LNCaP clone FGC (cell line): Measurements from ENCODE around the gene CYP24A1.

Experiments used
- DNase-seq: peaks from one replicate; pipeline ENCODE4 v3.0.0-alpha.2; 2011; ENCODE audit warnings: low read depth
- H3K4me3 ChIP-seq: 2 replicates; pipeline ENCODE4 v1.5.1; 2011; ENCODE audit warnings: mild to moderate bottlenecking, low read depth, low read length, control low read depth
- TF ChIP-seq, protein P1 (sequence below): IDR thresholded peaks from 2 replicates; pipeline ENCODE4 v1.5.1; 2012; ENCODE audit warnings: mild to moderate bottlenecking; ENCODE audit not compliant: control insufficient read depth, insufficient read depth; ENCODE audit errors: extremely low read depth

The CYP24A1 gene

DNA sequence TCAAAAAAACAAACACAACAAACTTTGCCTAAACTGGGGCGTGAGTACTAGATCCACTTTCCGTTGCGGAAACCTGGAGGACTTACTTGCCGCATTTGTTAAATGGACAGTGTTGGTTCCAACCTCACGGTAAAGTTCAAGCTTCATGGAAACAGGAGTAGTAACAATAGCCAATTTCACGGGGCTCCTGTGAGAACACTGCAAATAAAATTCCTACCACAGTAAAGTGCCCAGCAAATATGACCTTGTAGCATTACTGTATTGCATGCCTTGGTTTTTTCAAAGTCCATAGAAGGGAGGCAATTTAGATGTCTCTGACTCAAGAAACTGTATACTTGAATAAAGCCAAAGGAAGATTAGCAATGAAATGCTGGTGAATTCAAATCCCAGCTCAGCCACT lies 3.6 kb upstream of the CYP24A1 start:
- no peak overlapping the region for H3K4me3 ChIP-seq
- TF ChIP-seq, protein P1, sequence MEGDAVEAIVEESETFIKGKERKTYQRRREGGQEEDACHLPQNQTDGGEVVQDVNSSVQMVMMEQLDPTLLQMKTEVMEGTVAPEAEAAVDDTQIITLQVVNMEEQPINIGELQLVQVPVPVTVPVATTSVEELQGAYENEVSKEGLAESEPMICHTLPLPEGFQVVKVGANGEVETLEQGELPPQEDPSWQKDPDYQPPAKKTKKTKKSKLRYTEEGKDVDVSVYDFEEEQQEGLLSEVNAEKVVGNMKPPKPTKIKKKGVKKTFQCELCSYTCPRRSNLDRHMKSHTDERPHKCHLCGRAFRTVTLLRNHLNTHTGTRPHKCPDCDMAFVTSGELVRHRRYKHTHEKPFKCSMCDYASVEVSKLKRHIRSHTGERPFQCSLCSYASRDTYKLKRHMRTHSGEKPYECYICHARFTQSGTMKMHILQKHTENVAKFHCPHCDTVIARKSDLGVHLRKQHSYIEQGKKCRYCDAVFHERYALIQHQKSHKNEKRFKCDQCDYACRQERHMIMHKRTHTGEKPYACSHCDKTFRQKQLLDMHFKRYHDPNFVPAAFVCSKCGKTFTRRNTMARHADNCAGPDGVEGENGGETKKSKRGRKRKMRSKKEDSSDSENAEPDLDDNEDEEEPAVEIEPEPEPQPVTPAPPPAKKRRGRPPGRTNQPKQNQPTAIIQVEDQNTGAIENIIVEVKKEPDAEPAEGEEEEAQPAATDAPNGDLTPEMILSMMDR: no peak
- DNase-seq: no peak

DNA sequence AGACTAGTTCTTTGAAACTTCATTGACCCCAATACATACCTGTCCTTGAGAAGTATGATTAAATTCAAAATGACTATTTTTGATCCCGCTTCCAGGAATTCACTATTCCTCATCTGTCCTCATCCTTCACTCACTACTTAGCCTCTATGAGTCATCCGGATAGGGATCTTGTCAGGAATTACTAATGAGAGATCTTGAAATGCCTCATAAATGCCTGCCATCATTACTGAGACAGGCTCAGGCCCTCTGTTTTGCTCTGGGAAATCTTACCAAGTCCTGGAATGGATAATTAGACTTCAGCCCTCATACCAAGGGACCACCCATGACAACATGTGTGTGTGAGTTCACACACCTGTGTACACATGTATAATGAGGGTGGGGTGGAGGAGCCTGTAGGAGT lies 2.8 kb upstream of the CYP24A1 start:
- DNase-seq: no peak
- TF ChIP-seq, protein P1: no peak
- H3K4me3 ChIP-seq: no peak overlapping the region

DNA sequence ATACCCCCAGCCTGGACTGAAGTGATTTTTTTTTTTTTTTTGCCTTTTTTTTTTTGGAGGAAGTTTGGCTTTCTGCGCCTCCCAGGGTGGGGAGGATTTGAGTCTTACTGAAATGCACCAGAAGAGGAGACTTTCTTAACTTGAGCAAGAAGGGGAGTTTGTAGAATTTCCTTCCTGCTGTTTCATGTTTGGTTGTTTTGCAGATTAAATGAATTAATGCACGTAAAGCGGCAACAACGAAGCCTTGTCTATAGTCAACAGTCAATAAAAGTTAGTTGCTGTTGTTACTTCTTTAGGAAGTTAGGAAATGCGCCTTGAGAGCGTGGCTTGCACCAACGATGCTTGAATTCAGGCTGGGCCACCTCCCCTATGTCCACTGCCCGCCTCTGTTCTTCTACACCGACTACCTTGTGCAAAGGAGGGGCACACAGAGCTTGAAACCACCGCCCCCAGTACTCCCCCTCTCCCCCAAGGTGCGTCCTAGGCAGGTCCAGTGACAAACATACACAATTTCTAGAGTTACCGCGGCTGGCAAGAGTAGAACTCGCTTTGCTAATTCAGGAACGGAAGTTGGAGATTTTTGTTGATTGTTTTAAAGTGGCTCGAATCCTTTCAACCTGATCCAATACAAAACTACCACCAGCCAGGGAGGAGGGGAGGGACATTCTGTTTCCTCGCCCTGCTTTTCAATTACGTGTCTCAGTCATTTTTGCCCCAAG lies 830 bp upstream of the CYP24A1 start:
- H3K4me3 ChIP-seq: no peak overlapping the region
- TF ChIP-seq, protein P1: no peak
- DNase-seq: no peak

DNA sequence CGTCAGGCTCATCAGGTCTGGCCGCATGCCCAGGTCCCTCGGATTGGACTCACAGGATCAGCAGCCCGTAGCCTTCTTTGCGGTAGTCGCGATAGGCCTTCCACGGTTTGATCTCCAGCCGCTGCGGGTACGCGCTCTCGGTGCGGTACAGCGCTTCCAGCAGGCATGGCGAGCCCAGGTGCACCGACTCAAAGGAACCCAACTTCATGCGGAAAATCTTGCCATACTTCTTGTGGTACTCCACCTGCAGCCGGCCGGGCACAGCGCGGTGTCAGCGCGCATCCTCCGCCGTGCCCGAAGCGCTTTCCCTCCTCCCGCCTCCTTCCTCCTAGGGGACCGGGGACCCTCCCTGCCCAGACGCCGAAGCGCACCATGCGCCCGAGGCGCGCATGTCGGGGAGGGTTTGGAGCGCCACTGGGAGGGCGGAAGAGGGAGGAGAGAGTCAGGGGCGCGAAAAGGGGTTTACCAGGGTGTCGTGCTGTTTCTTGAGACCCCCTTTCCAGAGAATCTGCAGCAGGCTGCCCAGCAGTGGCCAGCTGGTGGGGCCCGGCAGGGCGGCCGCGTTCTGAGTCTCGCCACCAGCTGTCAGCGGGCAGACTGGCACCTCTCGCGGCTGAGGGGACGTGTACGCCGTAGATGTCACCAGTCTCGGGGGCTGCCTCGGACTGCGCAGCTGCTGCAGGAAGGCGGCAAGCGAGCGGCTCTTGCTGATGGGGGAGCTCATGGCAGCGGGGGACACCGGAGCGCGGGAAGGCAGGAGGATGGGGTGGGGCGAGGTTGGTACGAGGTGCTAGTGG lies 732 bp downstream of the CYP24A1 start:
- no peak overlapping the region for H3K4me3 ChIP-seq
- no peak for DNase-seq
- TF ChIP-seq, protein P1: no peak

DNA sequence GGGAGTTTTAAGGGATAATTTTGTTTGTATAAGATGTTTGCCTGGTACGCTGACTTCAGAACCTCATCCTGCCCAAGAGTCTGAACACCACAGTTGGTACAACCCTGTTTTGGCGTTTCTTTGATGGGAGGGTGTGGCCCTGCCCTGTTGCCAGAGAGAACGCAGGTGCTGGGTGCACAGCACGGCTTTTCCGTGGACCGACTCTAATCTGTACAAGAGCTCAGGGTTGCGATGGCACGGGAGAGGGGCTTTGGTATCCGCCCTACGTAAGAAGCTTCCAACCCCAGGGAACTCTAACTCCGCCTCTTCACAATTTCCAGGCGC lies 1.3 kb downstream of the CYP24A1 start:
- TF ChIP-seq, protein P1: no peak

DNA sequence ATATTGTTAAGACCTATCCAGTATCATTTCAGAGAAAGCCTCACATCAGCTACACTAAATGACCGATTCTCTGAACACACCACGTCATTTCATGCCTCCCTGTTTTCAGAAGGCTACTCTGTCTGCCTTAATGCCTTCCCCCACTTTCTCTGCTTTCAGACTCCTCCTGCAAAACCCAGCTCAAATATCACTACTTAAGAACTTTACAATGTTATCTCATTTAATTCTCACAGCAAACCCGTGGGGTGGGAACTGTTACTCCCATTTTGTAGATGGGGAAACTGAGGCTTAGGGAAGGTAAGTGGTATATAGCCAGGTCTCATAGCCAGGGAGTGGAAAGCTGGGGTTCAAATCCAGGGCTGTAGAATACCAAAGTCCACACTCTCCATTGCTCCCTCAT lies 2.8 kb downstream of the CYP24A1 start:
- DNase-seq: no peak
- no peak overlapping the region for H3K4me3 ChIP-seq
- TF ChIP-seq, protein P1: no peak

More for the DNA sequence above, 1.3 kb downstream of the CYP24A1 start:
- DNase-seq: no peak
- H3K4me3 ChIP-seq: no peak overlapping the region

DNA sequence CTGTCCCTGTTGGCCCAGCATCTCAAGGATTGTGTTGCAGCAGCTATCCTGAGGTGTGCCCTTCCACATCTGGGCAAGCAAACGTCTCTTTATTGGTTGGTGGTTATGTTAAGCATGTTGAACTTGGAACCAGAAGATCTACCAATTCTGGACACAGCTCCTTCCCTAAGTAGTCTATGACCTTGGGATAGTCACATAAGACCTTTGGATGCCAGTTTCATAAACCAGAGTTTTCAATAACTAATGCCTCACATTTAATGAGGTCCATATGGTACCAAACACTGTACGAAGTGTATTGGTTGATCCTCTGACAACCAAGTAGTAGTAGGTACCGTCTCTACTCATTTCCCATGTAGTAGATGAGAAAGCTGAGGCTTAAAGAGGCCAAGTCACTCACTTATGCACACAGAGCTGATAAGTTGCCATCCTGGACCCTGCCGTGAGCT lies 3.7 kb downstream of the CYP24A1 start:
- DNase-seq: no peak
- TF ChIP-seq, protein P1: no peak
- H3K4me3 ChIP-seq: no peak overlapping the region
